Uterus (tissue), 4 donors: ENCODE data around the gene CPNE1. TPM values are rescaled to one million over a fixed set of nuclear protein-coding genes. Genes with fewer than 3 reads are reported as not detected.
A peak's percentile ranks its signal among the peaks of the same experiment; 100 is the strongest.

ENCODE experiments used
- DNase-seq, 2 donors: peaks; one replicate each; pipeline ENCODE4 v3.0.0-alpha.2; 2019 to 2020
- H3K27ac ChIP-seq, 2 donors: fragments of 200-600 bp; sonication (generic); 1 replicate in 1 of 2; 2 replicates in 1 of 2; pipeline ENCODE4 v1.5.1; 2016 to 2018
- H3K27me3 ChIP-seq, 2 donors: fragments of 200-600 bp; sonication (generic); one replicate each; pipeline ENCODE4 v1.5.1; 2018 to 2019; ENCODE audit warnings: control low read depth in 1 of 2
- H3K36me3 ChIP-seq, 2 donors: fragments of 200-600 bp; sonication (generic); one replicate each; pipeline ENCODE4 v1.5.1; 2019; ENCODE audit warnings: control low read depth in 1 of 2
- H3K4me1 ChIP-seq, 2 donors: fragments of 200-600 bp; sonication (generic); one replicate each; pipeline ENCODE4 v1.5.1; 2018 to 2019; ENCODE audit warnings: control low read depth in 1 of 2
- H3K4me3 ChIP-seq, 2 donors: fragments of 200-600 bp; sonication (generic); 1 replicate in 1 of 2; 2 replicates in 1 of 2; pipeline ENCODE4 v1.5.1; 2018 to 2019; ENCODE audit warnings: mild to moderate bottlenecking in 1 of 2
- H3K9me3 ChIP-seq, 2 donors: fragments of 200-600 bp; sonication (generic); one replicate each; pipeline ENCODE4 v1.5.1; 2019; ENCODE audit warnings: control low read depth in 1 of 2
- CTCF ChIP-seq, 4 experiments: fragments of 200-600 bp in 2 of 4; fragments of 450-650 bp in 2 of 4; sonication (generic) in 2 of 4; IDR thresholded peaks; one replicate each; pipeline ENCODE4 v1.5.1; 2016 to 2019; ENCODE audit warnings: antibody characterized with exemption in 4 of 4, mild to moderate bottlenecking in 2 of 4, moderate library complexity in 1 of 4
- POLR2A ChIP-seq, 2 donors: fragments of 450-650 bp; IDR thresholded peaks; one replicate each; pipeline ENCODE4 v1.6.1; 2016; ENCODE audit warnings: antibody characterized with exemption in 2 of 2, mild to moderate bottlenecking in 1 of 2, moderate library complexity in 1 of 2
- intact Hi-C: fragments of 100-400 bp; cut with DNase I; formaldehyde crosslinking; loops from one replicate; pipeline ENCODE4 v1.15.1; 2023; ENCODE audit warnings: low total_unique reads
- total RNA-seq, 4 donors: library from RNA; depleted of rRNA in 3 of 4; stranded (reverse); fragments of >200 nt in 3 of 4; gene quantifications; one replicate each; pipeline versions ENCODE4 v1.1.0 to v1.2.4, GENCODE V29; 2014 to 2023
- donor health status: DM: yes; HTN: yes; CAD: no.

Gene CPNE1
- total RNA-seq, 4 donors from 2014 or later = 86.8 to 295 (median 142) TPM

- intact Hi-C loops = no loop called here
- peak in 1 of 2 donors; percentile 11 for DNase-seq
- Histone ChIP-seq H3K27ac (no peak overlapping the region), H3K4me3 (no peak overlapping the region), H3K9me3 (no peaks in the 10 kb centered on the region), H3K27me3 (no peaks in the 10 kb centered on the region), H3K4me1 (peaks cover 0 to 6% of the 10 kb centered on the region in 2 donors), H3K36me3 (no peaks in the 10 kb centered on the region)
- no peak for TF ChIP-seq CTCF (IDR thresholded peaks at IDR 0.05)
- TF ChIP-seq POLR2A (IDR thresholded peaks at IDR 0.05) = no peak
Measured at GRCh38 chr20:35702824-35703695, 38.4 kb upstream of the CPNE1 start.

GRCh38 chr20:35702051-35702823 lies 37.5 kb upstream of the CPNE1 start:
- Histone ChIP-seq H3K36me3 (no peaks in the 10 kb centered on the region), H3K27ac (no peak overlapping the region)
- peak in 1 of 2 donors; percentile 3 for DNase-seq

GRCh38 chr20:35700625-35701148 lies 36.0 kb upstream of the CPNE1 start:
- no peak for TF ChIP-seq POLR2A (IDR thresholded peaks at IDR 0.05)
- no peak for TF ChIP-seq CTCF (IDR thresholded peaks at IDR 0.05)
- intact Hi-C loops = no loop called here
- Histone ChIP-seq H3K4me1 (peaks cover 0 to 14% of the 10 kb centered on the region in 2 donors), H3K27ac (peak overlapping the region; percentile 82 to 91), H3K27me3 (no peaks in the 10 kb centered on the region), H3K9me3 (no peaks in the 10 kb centered on the region), H3K4me3 (no peak overlapping the region), H3K36me3 (no peaks in the 10 kb centered on the region)
- DNase-seq = no peak

More at GRCh38 chr20:35702051-35702823, 37.5 kb upstream of the CPNE1 start:
- Histone ChIP-seq H3K4me1 (peaks cover 0 to 14% of the 10 kb centered on the region in 2 donors), H3K4me3 (no peak overlapping the region), H3K27me3 (no peaks in the 10 kb centered on the region), H3K9me3 (no peaks in the 10 kb centered on the region)
- intact Hi-C loops = no loop called here
- no peak for TF ChIP-seq POLR2A (IDR thresholded peaks at IDR 0.05)
- TF ChIP-seq CTCF (IDR thresholded peaks at IDR 0.05) = no peak

GRCh38 chr20:35699957-35700624 lies 35.4 kb upstream of the CPNE1 start:
- Histone ChIP-seq H3K27ac (peak overlapping the region; percentile 82 to 91), H3K4me1 (peaks cover 0 to 14% of the 10 kb centered on the region in 2 donors), H3K4me3 (peak overlapping the region; percentile 78 to 94), H3K9me3 (no peaks in the 10 kb centered on the region), H3K36me3 (no peaks in the 10 kb centered on the region), H3K27me3 (no peaks in the 10 kb centered on the region)
- no peak for DNase-seq
- intact Hi-C loops = no loop called here
- TF ChIP-seq POLR2A (IDR thresholded peaks at IDR 0.05) = no peak
- TF ChIP-seq CTCF (IDR thresholded peaks at IDR 0.05) = no peak
